ENCODE measurements around the gene GCH1. TPM values are rescaled to one million over a fixed set of nuclear protein-coding genes. Genes with fewer than 3 reads are reported as not detected.
"Not testable (repeated sequence)": the region's sequence is repeated elsewhere in the genome, so short reads cannot be mapped to it uniquely, and the experiment has no call there.

The GCH1 gene
- total RNA-seq, 1 donor from 2014 or later, result 1.7 TPM

GRCh38 chr14:54877015-54877702, 25.5 kb downstream of the GCH1 start:
- H3K4me3 ChIP-seq, result no peak overlapping the region
- H3K9me3 ChIP-seq (replicated peaks), result peaks cover 13% of the 10 kb centered on the region
- TF ChIP-seq CTCF (IDR thresholded peaks at IDR 0.05; ENCODE audit: borderline replicate concordance), result no peak
- H3K27me3 ChIP-seq (ENCODE audit: low read depth), result no peaks in the 10 kb centered on the region
- H3K36me3 ChIP-seq, result no peaks in the 10 kb centered on the region
- peaks cover 15% of the 10 kb centered on the region for H3K4me1 ChIP-seq
- intact Hi-C loops (cut with micrococcal nuclease), result no loop called here
- peak overlapping the region; percentile 11 for H3K27ac ChIP-seq (replicated peaks)
- no peak for DNase-seq

GRCh38 chr14:54875648-54876047, 27.0 kb downstream of the GCH1 start:
- H3K36me3 ChIP-seq; H3K4me1 ChIP-seq; intact Hi-C loops (cut with micrococcal nuclease); DNase-seq; H3K27me3 ChIP-seq (ENCODE audit: low read depth); H3K4me3 ChIP-seq; H3K27ac ChIP-seq (replicated peaks): not testable (repeated sequence)
- H3K9me3 ChIP-seq (replicated peaks), result peaks cover 13% of the 10 kb centered on the region

GRCh38 chr14:54870154-54871090, 32.2 kb downstream of the GCH1 start:
- intact Hi-C loops (cut with micrococcal nuclease); H3K36me3 ChIP-seq; H3K27me3 ChIP-seq (ENCODE audit: low read depth); H3K9me3 ChIP-seq (replicated peaks): not testable (repeated sequence)
- DNase-seq, result peak; percentile 27
- Histone ChIP-seq H3K4me3 (peak overlapping the region; percentile 72), H3K27ac (replicated peaks) (peak overlapping the region; percentile 76), H3K4me1 (peaks cover 23% of the 10 kb centered on the region)

GRCh38 chr14:54867011-54867410, 35.6 kb downstream of the GCH1 start:
- no peak for TF ChIP-seq CTCF (IDR thresholded peaks at IDR 0.05; ENCODE audit: borderline replicate concordance)
- intact Hi-C loops (cut with micrococcal nuclease), result no loop called here

GRCh38 chr14:54866588-54866987, 36.0 kb downstream of the GCH1 start:
- Histone ChIP-seq H3K4me1 (peaks cover 46% of the 10 kb centered on the region), H3K27me3 (ENCODE audit: low read depth) (no peaks in the 10 kb centered on the region), H3K36me3 (no peaks in the 10 kb centered on the region), H3K27ac (replicated peaks) (peak overlapping the region; percentile 27), H3K4me3 (no peak overlapping the region), H3K9me3 (replicated peaks) (no peaks in the 10 kb centered on the region)
- no peak for DNase-seq
- TF ChIP-seq CTCF (IDR thresholded peaks at IDR 0.05; ENCODE audit: borderline replicate concordance), result no peak
- intact Hi-C loops (cut with micrococcal nuclease), result no loop called here

More at GRCh38 chr14:54867011-54867410, 35.6 kb downstream of the GCH1 start:
- H3K27ac ChIP-seq (replicated peaks), result peak overlapping the region; percentile 27
- no peaks in the 10 kb centered on the region for H3K36me3 ChIP-seq
- H3K9me3 ChIP-seq (replicated peaks), result no peaks in the 10 kb centered on the region
- no peak for DNase-seq
- peaks cover 45% of the 10 kb centered on the region for H3K4me1 ChIP-seq
- no peaks in the 10 kb centered on the region for H3K27me3 ChIP-seq (ENCODE audit: low read depth)
- no peak overlapping the region for H3K4me3 ChIP-seq

- no peak for DNase-seq
- no peak for TF ChIP-seq CTCF (IDR thresholded peaks at IDR 0.05; ENCODE audit: borderline replicate concordance)
- no peaks in the 10 kb centered on the region for H3K27me3 ChIP-seq (ENCODE audit: low read depth)
- H3K27ac ChIP-seq (replicated peaks), result peak overlapping the region; percentile 64
- intact Hi-C loops (cut with micrococcal nuclease), result no loop called here
- no peaks in the 10 kb centered on the region for H3K36me3 ChIP-seq
- H3K9me3 ChIP-seq (replicated peaks), result no peaks in the 10 kb centered on the region
- peaks cover 35% of the 10 kb centered on the region for H3K4me1 ChIP-seq
- no peak overlapping the region for H3K4me3 ChIP-seq
These were observed 38.1 kb downstream of the GCH1 start for GRCh38 chr14:54864526-54864925.

All from left ventricle myocardium inferior (tissue), 1 donor.